Jurkat, Clone E6-1 (cell line): ENCODE results near the gene CYTH1.

Experiments used
- DNase-seq: peaks from one replicate; pipeline ENCODE4 v3.0.0-alpha.2; 2011; ENCODE audit warnings: low read depth, low spot score
- H3K4me3 ChIP-seq: 2 replicates; pipeline ENCODE4 v1.5.1; 2011; ENCODE audit warnings: mild to moderate bottlenecking, low read length, control low read depth, moderate library complexity

The CYTH1 gene

GRCh38 chr17:78808163-78808562 is 26.1 kb upstream of the CYTH1 start:
- DNase-seq = no peak

GRCh38 chr17:78806451-78806850 is 24.4 kb upstream of the CYTH1 start:
- DNase-seq = no peak
- no peak overlapping the region for H3K4me3 ChIP-seq

More at GRCh38 chr17:78808163-78808562, 26.1 kb upstream of the CYTH1 start:
- no peak overlapping the region for H3K4me3 ChIP-seq

- H3K4me3 ChIP-seq = no peak overlapping the region
- DNase-seq = no peak
These were observed 23.2 kb upstream of the CYTH1 start for GRCh38 chr17:78805301-78805700.

GRCh38 chr17:78804777-78805176 is 22.7 kb upstream of the CYTH1 start:
- H3K4me3 ChIP-seq = no peak overlapping the region
- DNase-seq = no peak

- DNase-seq = no peak
- H3K4me3 ChIP-seq = no peak overlapping the region
These were observed 21.2 kb upstream of the CYTH1 start for GRCh38 chr17:78803186-78803845.

- H3K4me3 ChIP-seq = no peak overlapping the region
- DNase-seq = no peak
These were observed 20.4 kb upstream of the CYTH1 start for GRCh38 chr17:78802459-78802858.

GRCh38 chr17:78802008-78802407 is 19.9 kb upstream of the CYTH1 start:
- DNase-seq = no peak

GRCh38 chr17:78800132-78800931 is 18.3 kb upstream of the CYTH1 start:
- no peak for DNase-seq
- no peak overlapping the region for H3K4me3 ChIP-seq

More at GRCh38 chr17:78802008-78802407, 19.9 kb upstream of the CYTH1 start:
- no peak overlapping the region for H3K4me3 ChIP-seq

- no peak overlapping the region for H3K4me3 ChIP-seq
- DNase-seq = no peak
These were observed 16.9 kb upstream of the CYTH1 start for GRCh38 chr17:78798695-78799559.

GRCh38 chr17:78797691-78798585 is 15.9 kb upstream of the CYTH1 start:
- DNase-seq = no peak
- no peak overlapping the region for H3K4me3 ChIP-seq

- no peak overlapping the region for H3K4me3 ChIP-seq
- no peak for DNase-seq
These were observed 15.1 kb upstream of the CYTH1 start for GRCh38 chr17:78797213-78797612.

- H3K4me3 ChIP-seq = no peak overlapping the region
- no peak for DNase-seq
These were observed 14.4 kb upstream of the CYTH1 start for GRCh38 chr17:78796517-78796900.

- no peak overlapping the region for H3K4me3 ChIP-seq
- DNase-seq = no peak
These were observed 13.9 kb upstream of the CYTH1 start for GRCh38 chr17:78795861-78796516.

- no peak for DNase-seq
- no peak overlapping the region for H3K4me3 ChIP-seq
These were observed 13.0 kb upstream of the CYTH1 start for GRCh38 chr17:78794864-78795640.

GRCh38 chr17:78794399-78794798 is 12.3 kb upstream of the CYTH1 start:
- H3K4me3 ChIP-seq = no peak overlapping the region
- DNase-seq = no peak

GRCh38 chr17:78793968-78794367 is 11.9 kb upstream of the CYTH1 start:
- no peak overlapping the region for H3K4me3 ChIP-seq
- no peak for DNase-seq

GRCh38 chr17:78793415-78793814 is 11.3 kb upstream of the CYTH1 start:
- no peak for DNase-seq
- H3K4me3 ChIP-seq = no peak overlapping the region
